Stimulated activated CD8-positive, alpha-beta memory T cell treated with anti-CD3 and anti-CD28 coated beads, Interleukin-4, amount 100 ng/mL, for 4 hours (primary cell): ENCODE results near the gene SIPA1L3.
A peak's percentile ranks its signal among the peaks of the same experiment; 100 is the strongest.

ENCODE experiments used
- DNase-seq, 2 donors: peaks; one replicate each; pipeline ENCODE4 v3.0.0-alpha.2; 2020; ENCODE audit warnings: low read depth in 2 of 2, low spot score in 1 of 2

The SIPA1L3 gene

DNA sequence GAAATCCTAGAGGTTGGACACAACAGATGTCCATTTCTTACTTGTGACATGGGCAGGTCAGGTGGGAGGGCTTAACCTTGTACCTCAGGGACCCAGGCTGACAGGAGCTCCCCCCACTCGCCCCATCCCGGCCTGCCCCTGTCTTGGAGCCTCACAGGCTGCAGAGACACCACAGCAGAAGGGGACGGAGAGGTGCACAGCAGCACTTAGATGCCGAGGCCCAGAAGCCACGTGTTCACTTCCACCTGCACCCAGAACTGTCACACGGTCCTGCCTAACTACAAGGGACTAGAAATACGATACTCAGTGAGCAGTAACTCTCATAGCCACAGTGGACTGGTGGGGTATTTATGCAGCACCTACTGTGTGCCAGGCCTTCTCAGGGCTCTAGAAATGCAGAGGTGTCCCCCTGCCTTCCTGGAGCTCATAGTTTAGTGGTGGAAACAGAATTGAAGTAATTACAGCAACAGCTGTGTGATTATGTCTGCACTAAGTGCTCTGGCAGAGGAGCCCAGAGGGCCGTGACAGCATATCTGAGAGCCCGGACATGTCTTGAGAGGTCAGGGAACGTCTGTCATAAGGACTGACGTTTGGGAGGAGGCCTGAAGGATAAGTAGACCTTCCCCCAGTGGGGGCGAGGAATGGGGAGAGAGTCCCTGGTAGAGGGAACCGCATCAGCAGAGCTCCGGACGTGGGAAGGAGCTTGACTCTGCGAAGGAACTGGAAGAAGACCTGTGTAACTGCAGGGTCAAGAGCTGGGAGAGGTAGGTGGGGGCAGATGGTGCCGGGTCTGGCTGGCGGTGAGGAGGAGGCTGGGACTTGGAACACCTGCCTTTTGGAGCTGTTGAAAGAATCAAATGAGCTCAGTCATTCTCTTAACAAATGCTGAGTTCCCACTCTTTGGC lies 130.0 kb downstream of the SIPA1L3 start:
- DNase-seq: no peak

- DNase-seq: no peak
Observed at GRCh38 chr19:38039966-38040365, 133.0 kb downstream of the SIPA1L3 start.

GRCh38 chr19:38042132-38042531 lies 135.1 kb downstream of the SIPA1L3 start:
- DNase-seq: no peak

GRCh38 chr19:38043649-38044144 lies 136.7 kb downstream of the SIPA1L3 start:
- no peak for DNase-seq

GRCh38 chr19:38044267-38045111 lies 137.5 kb downstream of the SIPA1L3 start:
- DNase-seq: no peak

GRCh38 chr19:38045554-38046253 lies 138.7 kb downstream of the SIPA1L3 start:
- no peak for DNase-seq

GRCh38 chr19:38046254-38047048 lies 139.4 kb downstream of the SIPA1L3 start:
- no peak for DNase-seq

DNA sequence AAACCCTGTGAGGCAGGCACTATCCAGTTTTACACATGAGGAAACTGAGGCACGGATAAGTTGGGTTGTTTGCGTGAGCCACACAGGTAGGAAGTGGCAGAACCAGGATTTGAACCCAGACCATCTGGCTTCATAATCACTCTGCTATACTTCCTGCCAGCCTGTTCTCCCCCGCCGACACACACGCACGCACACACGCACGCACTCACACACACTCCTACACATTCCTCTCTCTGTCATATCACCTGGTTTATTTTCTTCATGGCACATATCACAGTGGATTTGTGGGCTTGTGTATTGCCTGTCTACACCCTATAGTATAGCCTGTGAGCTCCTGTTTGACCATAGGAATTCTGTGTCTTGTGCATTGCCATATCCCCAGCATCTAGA lies 140.0 kb downstream of the SIPA1L3 start:
- no peak for DNase-seq

GRCh38 chr19:38047641-38048040 lies 140.6 kb downstream of the SIPA1L3 start:
- DNase-seq: no peak

DNA sequence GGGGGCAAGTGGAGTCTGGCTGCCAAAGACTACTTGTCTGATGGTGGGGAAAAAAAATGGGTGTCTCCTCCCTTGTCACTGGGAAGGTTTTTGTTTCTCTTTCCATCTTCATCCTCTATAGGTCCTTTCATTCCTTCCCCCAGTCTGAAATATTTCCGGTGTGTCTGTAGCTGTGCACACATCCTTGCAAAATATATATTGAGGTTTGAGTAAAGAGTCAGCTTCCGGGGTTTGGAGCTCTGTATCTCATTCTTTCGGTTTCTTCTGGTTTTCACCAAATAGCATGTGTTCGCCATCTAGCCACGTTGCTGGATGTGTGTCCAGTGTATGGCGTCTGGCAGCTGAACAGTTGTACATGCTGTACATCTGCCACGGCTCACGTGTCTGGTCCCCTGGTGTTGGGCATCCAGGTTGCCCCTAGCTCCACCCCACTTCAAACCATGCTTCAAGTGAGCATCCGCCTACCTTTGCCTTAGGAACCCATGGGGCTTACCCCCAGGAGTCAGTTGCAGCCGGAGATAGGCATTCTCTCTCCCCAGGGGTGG lies 142.2 kb downstream of the SIPA1L3 start:
- peak in 1 of 2 donors; percentile 21 for DNase-seq

- no peak for DNase-seq
Observed at GRCh38 chr19:38055010-38055409, 148.0 kb downstream of the SIPA1L3 start.

GRCh38 chr19:38055655-38056521 lies 148.9 kb downstream of the SIPA1L3 start:
- DNase-seq: no peak

- DNase-seq: no peak
Observed at GRCh38 chr19:38056646-38057045, 149.6 kb downstream of the SIPA1L3 start.

- DNase-seq: no peak
Observed at GRCh38 chr19:38057959-38058690, 151.1 kb downstream of the SIPA1L3 start.

DNA sequence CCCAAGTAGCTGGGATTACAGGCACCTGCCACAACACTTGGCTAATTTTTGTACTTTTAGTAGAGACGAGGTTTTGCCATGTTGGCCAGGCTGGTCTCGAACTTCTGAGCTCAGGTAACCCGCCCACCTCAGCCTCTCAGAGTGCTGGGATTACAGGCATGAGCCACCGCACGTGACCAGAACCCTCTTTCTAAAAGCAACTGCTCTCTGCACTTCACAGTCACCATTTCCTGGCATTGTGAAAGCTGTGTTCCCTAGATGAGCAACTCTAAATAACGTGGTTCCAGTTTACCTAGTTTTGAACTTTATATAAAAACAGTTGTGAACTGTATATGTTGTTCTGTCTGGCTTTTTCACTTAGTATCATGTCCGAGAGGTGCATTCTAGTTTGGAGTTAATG lies 152.9 kb downstream of the SIPA1L3 start:
- DNase-seq: no peak

- DNase-seq: no peak
Observed at GRCh38 chr19:38060331-38060730, 153.3 kb downstream of the SIPA1L3 start.

GRCh38 chr19:38061294-38061693 lies 154.3 kb downstream of the SIPA1L3 start:
- no peak for DNase-seq

DNA sequence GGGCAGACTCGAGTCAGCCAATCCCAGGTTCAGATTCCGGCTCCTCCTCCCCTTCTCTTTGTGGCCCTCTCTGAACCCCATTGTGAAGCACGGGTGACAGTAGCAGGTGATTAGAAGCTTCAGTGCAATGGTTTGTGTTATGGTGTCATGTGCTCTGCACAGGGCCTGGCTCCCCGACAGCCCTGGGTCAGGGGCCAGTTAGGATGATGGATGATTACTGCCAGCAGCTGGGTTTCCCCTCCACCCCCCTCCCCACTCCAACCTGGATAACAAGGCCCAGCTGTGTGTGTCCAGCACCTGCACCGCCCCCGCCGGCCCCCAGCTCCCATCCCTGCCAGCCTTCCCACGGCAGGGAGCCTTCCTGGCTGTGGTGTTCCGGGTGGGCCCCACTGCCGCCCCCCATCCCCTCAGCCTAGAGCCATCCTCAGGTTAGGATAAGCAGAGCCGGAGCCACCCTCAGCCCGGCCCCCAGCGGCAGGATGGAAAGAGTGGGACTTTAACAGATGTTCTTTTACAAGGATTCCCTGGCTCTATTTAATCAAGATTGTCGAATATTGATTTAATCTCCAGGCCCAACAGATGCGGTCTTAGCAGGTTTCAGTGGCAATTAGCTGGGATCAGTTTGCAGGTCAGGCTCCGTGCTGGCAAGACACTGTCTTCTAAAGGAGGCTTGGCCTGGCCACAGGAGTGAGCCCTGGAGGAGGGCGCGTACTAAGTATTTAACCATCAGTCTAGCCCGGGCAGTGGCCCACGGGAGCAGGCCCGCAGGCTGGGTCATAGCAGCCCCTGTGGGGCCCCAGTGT lies 156.2 kb downstream of the SIPA1L3 start:
- DNase-seq: no peak
